Osteoblast (primary cell): ENCODE measurements around the gene CPN1. TPM values are rescaled to one million over a fixed set of nuclear protein-coding genes. Genes with fewer than 3 reads are reported as not detected.

Experiments
- DNase-seq: peaks from one replicate; pipeline ENCODE4 v3.0.0; 2011; ENCODE audit warnings: low spot score, mixed read lengths; ENCODE audit not compliant: insufficient read length; ENCODE audit errors: missing footprints
- H2AFZ ChIP-seq: 2 replicates; pipeline ENCODE4 v1.6.0; 2011; ENCODE audit warnings: mild to moderate bottlenecking, low read length
- H3K27ac ChIP-seq: 2 replicates; pipeline ENCODE4 v1.5.1; 2011; ENCODE audit warnings: mild to moderate bottlenecking, low read depth, low read length, moderate library complexity
- H3K27me3 ChIP-seq: 2 replicates; pipeline ENCODE4 v1.6.0; 2012; ENCODE audit warnings: mild to moderate bottlenecking, control low read depth, inconsistent platforms, low read length, moderate library complexity; ENCODE audit not compliant: insufficient read depth
- H3K36me3 ChIP-seq: 2 replicates; pipeline ENCODE4 v1.5.1; 2011; ENCODE audit warnings: mild to moderate bottlenecking, low read length, control low read depth, moderate library complexity; ENCODE audit not compliant: insufficient read depth
- H3K4me1 ChIP-seq: 2 replicates; pipeline ENCODE4 v1.5.1; 2011; ENCODE audit warnings: mild to moderate bottlenecking, low read length, control low read depth, moderate library complexity; ENCODE audit not compliant: insufficient read depth
- H3K4me2 ChIP-seq: 2 replicates; pipeline ENCODE4 v1.6.0; 2011; ENCODE audit warnings: mild to moderate bottlenecking, low read length; ENCODE audit not compliant: insufficient read depth
- H3K4me3 ChIP-seq: fragments of 200-600 bp; sonication (generic); 3 replicates; pipeline ENCODE4 v1.5.1; 2012; ENCODE audit warnings: mild to moderate bottlenecking, low read length, inconsistent platforms; ENCODE audit not compliant: insufficient read depth
- H3K79me2 ChIP-seq: 2 replicates; pipeline ENCODE4 v1.6.0; 2012; ENCODE audit warnings: mild to moderate bottlenecking, low read length, control low read depth, inconsistent platforms; ENCODE audit not compliant: insufficient read depth
- H3K9me3 ChIP-seq: 2 replicates; pipeline ENCODE4 v1.5.1; 2011; ENCODE audit warnings: low read depth, low read length, control low read depth
- H4K20me1 ChIP-seq: 2 replicates; pipeline ENCODE4 v1.6.0; 2012; ENCODE audit warnings: mild to moderate bottlenecking, low read length, control low read depth; ENCODE audit not compliant: insufficient read depth
- total RNA-seq: library from RNA; depleted of rRNA; stranded (reverse); fragments of >200 nt; gene quantifications from 2 replicates; pipeline ENCODE4 v1.2.3, GENCODE V29; 2012
- TF ChIP-seq, protein P1 (sequence below): IDR thresholded peaks from 2 replicates; pipeline ENCODE4 v1.5.1; 2011; ENCODE audit warnings: mild to moderate bottlenecking, low read depth, low read length, moderate library complexity; ENCODE audit errors: extremely low read depth

Gene CPN1
- total RNA-seq, 1 donor: not detected

GRCh38 chr10:99993701-99994689 is 87.7 kb downstream of the CPN1 start:
- Histone ChIP-seq H3K36me3 (peaks cover 5% of the 10 kb centered on the region), H2AFZ (no peak overlapping the region), H3K79me2 (peaks cover 98% of the 10 kb centered on the region), H3K27ac (peak overlapping the region; percentile 90), H3K4me1 (peaks cover 26% of the 10 kb centered on the region), H3K9me3 (no peaks in the 10 kb centered on the region), H3K4me3 (peak overlapping the region; percentile 22), H4K20me1 (peaks cover 8% of the 10 kb centered on the region), H3K27me3 (no peaks in the 10 kb centered on the region), H3K4me2 (peak overlapping the region; percentile 71)
- DNase-seq: peak; percentile 88
- TF ChIP-seq, protein P1, sequence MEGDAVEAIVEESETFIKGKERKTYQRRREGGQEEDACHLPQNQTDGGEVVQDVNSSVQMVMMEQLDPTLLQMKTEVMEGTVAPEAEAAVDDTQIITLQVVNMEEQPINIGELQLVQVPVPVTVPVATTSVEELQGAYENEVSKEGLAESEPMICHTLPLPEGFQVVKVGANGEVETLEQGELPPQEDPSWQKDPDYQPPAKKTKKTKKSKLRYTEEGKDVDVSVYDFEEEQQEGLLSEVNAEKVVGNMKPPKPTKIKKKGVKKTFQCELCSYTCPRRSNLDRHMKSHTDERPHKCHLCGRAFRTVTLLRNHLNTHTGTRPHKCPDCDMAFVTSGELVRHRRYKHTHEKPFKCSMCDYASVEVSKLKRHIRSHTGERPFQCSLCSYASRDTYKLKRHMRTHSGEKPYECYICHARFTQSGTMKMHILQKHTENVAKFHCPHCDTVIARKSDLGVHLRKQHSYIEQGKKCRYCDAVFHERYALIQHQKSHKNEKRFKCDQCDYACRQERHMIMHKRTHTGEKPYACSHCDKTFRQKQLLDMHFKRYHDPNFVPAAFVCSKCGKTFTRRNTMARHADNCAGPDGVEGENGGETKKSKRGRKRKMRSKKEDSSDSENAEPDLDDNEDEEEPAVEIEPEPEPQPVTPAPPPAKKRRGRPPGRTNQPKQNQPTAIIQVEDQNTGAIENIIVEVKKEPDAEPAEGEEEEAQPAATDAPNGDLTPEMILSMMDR: no peak

Other genes with a start within 250 kb of the CPN1 start
- gene DNMBP, start 71.9 kb downstream of the CPN1 start, total RNA-seq: 13.0 and 15.9 TPM in 2 replicates
- 28.6 and 33.0 TPM in 2 replicates for gene ERLIN1, start 104.2 kb upstream of the CPN1 start, total RNA-seq
- gene CHUK, start 147.7 kb upstream of the CPN1 start, total RNA-seq: 22.4 and 23.2 TPM in 2 replicates
- 21.2 and 26.1 TPM in 2 replicates for gene CWF19L1, start 185.8 kb upstream of the CPN1 start, total RNA-seq
- 46.3 and 51.3 TPM in 2 replicates for gene BLOC1S2, start 204.8 kb upstream of the CPN1 start, total RNA-seq
- gene PKD2L1, start 248.4 kb upstream of the CPN1 start, total RNA-seq: not detected in 2 replicates